Subcutaneous adipose tissue (tissue), 4 donors: ENCODE measurements around the gene CD37. TPM values are rescaled to one million over a fixed set of nuclear protein-coding genes. Genes with fewer than 3 reads are reported as not detected.

Source experiments
- CTCF ChIP-seq: fragments of 450-650 bp; IDR thresholded peaks from one replicate; pipeline ENCODE4 v1.5.1; 2016; ENCODE audit warnings: low read depth, mild to moderate bottlenecking, control low read depth, antibody characterized with exemption, moderate library complexity
- total RNA-seq, 4 donors: library from RNA; depleted of rRNA; stranded (reverse); fragments of >200 nt; gene quantifications; one replicate each; pipeline ENCODE4 v1.1.0, GENCODE V29; 2016

The CD37 gene
- total RNA-seq, 4 donors from 2014 or later = 8.9 to 87.4 (median 21.1) TPM

GRCh38 chr19:49340865-49341718, 5.9 kb downstream of the CD37 start:
- TF ChIP-seq CTCF = no peak

- TF ChIP-seq CTCF = no peak
Observed at GRCh38 chr19:49342291-49342721, 7.1 kb downstream of the CD37 start.

GRCh38 chr19:49343123-49343522, 7.9 kb downstream of the CD37 start:
- TF ChIP-seq CTCF = no peak

GRCh38 chr19:49344505-49345423, 9.6 kb downstream of the CD37 start:
- TF ChIP-seq CTCF = no peak

GRCh38 chr19:49347191-49347590, 12.0 kb downstream of the CD37 start:
- no peak for TF ChIP-seq CTCF

GRCh38 chr19:49347835-49348234, 12.6 kb downstream of the CD37 start:
- TF ChIP-seq CTCF = no peak
